GM19463 (cell line): ENCODE measurements around the gene GPX6.
"Not testable (repeated sequence)": the region's sequence is repeated elsewhere in the genome, so short reads cannot be mapped to it uniquely, and the experiment has no call there.

Experiments
- ATAC-seq: cut with Tn5 transposase; IDR thresholded peaks from one replicate; pipeline ENCODE4 v1.9.1; 2021; ENCODE audit warnings: mild to moderate bottlenecking, moderate library complexity; ENCODE audit not compliant: unreplicated experiment

GPX6 gene

GRCh38 chr6:28515676-28516075 lies at the start of gene GPX6:
Gene GPX6, minus strand, starts transcription at chr6:28515793. Its CDS starts 50 bp downstream, at chr6:28515743.
- ATAC-seq: no peak

GRCh38 chr6:28563430-28564095 lies 48.0 kb upstream of the GPX6 start:
- ATAC-seq: no peak

GRCh38 chr6:28558629-28559028 lies 43.0 kb upstream of the GPX6 start:
- no peak for ATAC-seq

- ATAC-seq: no peak
Observed at GRCh38 chr6:28555136-28555535, 39.5 kb upstream of the GPX6 start.

- ATAC-seq: no peak
Observed at GRCh38 chr6:28553986-28554881, 38.6 kb upstream of the GPX6 start.

- ATAC-seq: no peak
Observed at GRCh38 chr6:28553384-28553985, 37.9 kb upstream of the GPX6 start.

- ATAC-seq: no peak
Observed at GRCh38 chr6:28551891-28552666, 36.5 kb upstream of the GPX6 start.

GRCh38 chr6:28547003-28547402 lies 31.4 kb upstream of the GPX6 start:
- not testable (repeated sequence) for ATAC-seq

- ATAC-seq: no peak
Observed at GRCh38 chr6:28545955-28546354, 30.4 kb upstream of the GPX6 start.

- ATAC-seq: no peak
Observed at GRCh38 chr6:28543651-28544610, 28.3 kb upstream of the GPX6 start.

GRCh38 chr6:28542440-28543296 lies 27.1 kb upstream of the GPX6 start:
- no peak for ATAC-seq

- ATAC-seq: no peak
Observed at GRCh38 chr6:28541996-28542395, 26.4 kb upstream of the GPX6 start.

GRCh38 chr6:28537509-28538140 lies 22.0 kb upstream of the GPX6 start:
- no peak for ATAC-seq

- no peak for ATAC-seq
Observed at GRCh38 chr6:28537065-28537464, 21.5 kb upstream of the GPX6 start.

GRCh38 chr6:28534875-28535274 lies 19.3 kb upstream of the GPX6 start:
- no peak for ATAC-seq

GRCh38 chr6:28534306-28534705 lies 18.7 kb upstream of the GPX6 start:
- no peak for ATAC-seq

- no peak for ATAC-seq
Observed at GRCh38 chr6:28531479-28532128, 16.0 kb upstream of the GPX6 start.

GRCh38 chr6:28530777-28531176 lies 15.2 kb upstream of the GPX6 start:
- no peak for ATAC-seq
